ENCODE measurements around the gene IFNAR1.

DNA sequence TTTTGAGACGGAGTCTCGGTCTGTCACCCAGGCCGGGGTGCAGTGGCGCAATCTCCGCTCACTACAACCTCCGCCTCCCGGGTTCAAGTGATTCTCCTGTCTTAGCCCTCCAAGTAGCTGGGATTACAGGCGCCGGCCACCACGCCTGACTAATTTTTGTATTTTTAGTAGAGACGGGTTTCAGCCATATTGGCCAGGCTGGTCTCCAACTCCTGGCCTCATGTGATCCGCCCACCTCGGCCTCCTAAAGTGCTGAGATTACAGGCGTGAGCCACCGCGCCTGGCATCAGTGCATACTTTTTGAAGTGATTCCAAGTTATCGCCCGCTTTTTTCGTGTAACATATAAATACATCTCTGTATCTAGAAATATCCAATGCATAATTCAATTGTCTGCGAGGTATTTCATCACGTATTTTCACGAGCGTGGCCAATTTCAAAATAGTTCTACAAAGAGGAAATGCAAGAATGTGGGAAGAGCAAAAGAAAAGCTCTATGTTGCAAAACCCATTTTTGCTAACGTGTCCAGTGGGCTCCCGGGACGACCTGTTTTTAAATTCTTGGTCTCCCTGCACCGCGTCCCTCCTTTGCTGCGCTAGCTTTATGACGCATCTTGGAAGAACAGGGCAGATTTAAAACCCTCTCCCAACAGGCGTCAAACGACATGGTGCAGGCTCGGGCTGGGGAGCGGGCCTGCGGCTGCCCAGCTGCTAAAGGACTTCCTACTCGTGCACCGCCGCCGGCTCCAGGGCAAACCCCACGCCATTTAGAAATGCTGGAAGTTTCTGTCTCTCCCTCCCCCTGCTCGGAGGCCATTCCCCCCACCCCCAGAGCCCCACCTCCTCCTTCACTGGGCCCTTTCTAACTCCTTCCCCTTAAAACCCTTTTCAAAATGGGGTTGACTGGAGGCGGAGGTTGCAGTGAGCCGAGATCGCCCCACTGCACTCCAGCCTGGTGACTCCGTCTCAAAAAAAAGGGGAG, 77.5 kb downstream of the IFNAR1 start:
- TF ChIP-seq, protein P1, sequence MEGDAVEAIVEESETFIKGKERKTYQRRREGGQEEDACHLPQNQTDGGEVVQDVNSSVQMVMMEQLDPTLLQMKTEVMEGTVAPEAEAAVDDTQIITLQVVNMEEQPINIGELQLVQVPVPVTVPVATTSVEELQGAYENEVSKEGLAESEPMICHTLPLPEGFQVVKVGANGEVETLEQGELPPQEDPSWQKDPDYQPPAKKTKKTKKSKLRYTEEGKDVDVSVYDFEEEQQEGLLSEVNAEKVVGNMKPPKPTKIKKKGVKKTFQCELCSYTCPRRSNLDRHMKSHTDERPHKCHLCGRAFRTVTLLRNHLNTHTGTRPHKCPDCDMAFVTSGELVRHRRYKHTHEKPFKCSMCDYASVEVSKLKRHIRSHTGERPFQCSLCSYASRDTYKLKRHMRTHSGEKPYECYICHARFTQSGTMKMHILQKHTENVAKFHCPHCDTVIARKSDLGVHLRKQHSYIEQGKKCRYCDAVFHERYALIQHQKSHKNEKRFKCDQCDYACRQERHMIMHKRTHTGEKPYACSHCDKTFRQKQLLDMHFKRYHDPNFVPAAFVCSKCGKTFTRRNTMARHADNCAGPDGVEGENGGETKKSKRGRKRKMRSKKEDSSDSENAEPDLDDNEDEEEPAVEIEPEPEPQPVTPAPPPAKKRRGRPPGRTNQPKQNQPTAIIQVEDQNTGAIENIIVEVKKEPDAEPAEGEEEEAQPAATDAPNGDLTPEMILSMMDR (IDR thresholded peaks at IDR 0.05), result no peak
- peak; percentile 17 for TF ChIP-seq POLR2A (IDR thresholded peaks at IDR 0.05)

All from breast epithelium (tissue), 3 donors.